CD4-positive, alpha-beta T cell treated with Interleukin-17A for 4 hours (primary cell): ENCODE data around the gene SP100.
A peak's percentile ranks its signal among the peaks of the same experiment; 100 is the strongest.
"Not testable (repeated sequence)": the region's sequence is repeated elsewhere in the genome, so short reads cannot be mapped to it uniquely, and the experiment has no call there.

Experiments used
- DNase-seq: peaks from one replicate; pipeline ENCODE4 v3.0.0-alpha.2; 2020; ENCODE audit warnings: mixed read lengths

Gene SP100

DNA sequence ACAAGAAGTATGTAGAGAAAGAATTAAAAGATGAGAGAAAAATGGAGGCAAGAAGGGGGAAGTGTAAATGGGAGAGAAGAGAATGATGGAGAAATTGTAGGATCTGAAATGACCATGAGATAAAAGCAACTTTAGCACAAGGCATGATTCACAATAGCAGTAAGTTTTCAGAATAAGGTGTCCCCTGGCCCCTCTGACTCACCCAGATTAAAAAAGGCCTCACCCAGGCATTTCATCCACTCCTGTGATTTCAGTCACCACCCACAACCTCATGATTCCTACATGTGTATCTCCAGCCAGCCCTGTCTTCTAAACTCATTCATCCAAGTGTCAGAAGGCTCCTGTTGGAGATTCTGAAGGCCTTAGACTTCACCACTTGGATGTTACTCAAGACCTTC is 56.6 kb downstream of the SP100 start:
- DNase-seq: peak; percentile 49

DNA sequence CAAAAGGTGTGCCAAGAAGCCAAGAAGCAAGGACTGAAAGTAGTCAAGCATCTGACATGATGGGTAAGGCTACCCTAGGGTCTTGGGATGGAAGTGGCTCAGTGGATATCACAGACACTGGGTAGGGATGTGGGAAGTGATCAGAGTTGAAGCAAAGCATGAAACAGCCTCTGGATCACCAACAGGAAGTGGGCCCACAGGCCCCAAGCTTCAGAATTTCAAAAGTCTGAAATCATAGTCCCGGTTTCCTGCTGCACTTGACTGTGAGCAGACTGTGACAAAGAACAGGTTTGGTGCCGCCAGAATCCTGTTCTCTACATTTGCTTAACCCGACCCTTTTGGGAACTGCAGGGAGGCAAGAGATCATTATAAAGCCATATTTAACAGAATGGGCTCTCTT is 57.4 kb downstream of the SP100 start:
- DNase-seq: peak; percentile 54

DNA sequence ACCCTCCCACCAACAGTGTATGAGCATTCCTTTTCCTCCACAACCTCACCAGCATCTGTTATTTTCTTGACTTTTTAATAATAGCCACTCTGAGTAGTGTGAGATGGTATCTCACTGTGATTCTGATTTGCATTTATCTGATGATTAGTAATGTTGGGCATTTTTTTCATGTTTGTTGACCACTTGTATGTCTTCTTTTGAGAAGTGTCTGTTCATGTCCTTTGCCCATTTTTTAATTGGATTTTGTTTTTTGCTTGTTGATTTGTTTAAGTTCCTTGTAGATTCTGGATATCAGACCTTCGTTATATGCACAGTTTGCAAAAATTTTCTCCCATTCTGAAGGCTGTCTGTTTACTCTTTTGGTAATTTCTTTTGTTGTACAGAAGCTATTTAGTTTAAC is 59.1 kb downstream of the SP100 start:
- DNase-seq: no peak

DNA sequence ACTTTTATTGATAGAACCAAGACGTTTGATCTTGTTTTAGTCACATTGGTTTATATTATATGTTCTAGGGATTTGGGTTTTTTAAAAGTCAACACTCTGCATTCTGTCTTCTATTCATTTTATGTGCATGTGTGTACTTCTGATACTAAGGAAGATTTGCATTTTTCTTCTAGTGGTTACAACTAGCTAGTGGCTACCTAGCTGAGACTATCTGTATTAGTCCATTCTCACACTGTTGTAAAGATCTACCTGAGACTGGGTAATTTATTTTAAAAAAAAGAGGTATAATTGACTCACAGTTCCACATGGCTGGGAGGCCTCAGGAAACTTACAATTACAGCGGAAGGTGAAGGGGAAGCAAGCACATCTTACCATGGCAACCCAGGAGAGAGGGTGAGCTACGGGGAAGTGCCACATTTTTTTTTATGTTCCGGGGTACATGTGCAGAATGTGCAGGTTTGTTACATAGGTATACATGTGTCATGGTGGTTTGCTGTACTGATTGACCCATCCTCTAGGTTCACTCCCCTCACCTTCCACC is 69.9 kb downstream of the SP100 start:
- no peak for DNase-seq

DNA sequence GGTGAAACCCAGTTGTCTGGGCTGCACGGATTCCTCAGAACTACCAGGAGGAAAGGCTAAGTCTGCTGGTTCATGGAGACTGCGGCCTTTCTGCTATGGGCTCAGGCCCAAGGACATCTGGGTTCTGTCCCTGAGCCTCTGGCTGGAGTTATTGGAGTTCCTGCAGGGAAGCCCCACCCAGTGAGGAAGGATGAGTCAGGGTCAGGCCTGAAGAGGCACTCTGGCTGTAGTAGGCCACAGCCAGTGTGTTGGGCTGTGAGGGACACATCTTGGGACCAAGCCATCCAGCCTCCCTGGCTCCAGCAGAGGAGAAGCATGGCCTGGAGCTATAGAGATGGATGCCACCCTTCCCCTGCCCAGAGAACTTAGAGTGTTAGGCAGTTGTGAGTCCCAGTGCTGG is 75.2 kb downstream of the SP100 start:
- DNase-seq: not testable (repeated sequence)

DNA sequence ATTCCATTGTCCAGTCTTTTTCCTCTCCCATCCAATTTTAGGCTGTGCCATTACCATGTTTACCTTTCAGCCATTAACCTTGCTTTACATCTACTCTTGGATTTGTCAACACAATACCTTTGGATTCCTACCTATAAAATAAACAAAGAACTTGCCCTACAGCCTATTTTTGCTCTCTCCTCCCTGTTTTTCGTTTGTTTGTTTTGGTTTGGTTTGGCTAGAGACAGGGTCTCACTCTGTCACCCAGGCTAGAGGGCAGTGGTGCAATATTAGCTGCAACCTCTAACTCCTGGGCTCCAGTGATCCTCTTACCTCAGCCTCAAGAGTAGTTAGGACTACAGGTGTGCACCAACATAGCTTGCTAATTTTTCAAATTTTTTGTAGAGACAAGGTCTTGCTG is 76.1 kb downstream of the SP100 start:
- no peak for DNase-seq

DNA sequence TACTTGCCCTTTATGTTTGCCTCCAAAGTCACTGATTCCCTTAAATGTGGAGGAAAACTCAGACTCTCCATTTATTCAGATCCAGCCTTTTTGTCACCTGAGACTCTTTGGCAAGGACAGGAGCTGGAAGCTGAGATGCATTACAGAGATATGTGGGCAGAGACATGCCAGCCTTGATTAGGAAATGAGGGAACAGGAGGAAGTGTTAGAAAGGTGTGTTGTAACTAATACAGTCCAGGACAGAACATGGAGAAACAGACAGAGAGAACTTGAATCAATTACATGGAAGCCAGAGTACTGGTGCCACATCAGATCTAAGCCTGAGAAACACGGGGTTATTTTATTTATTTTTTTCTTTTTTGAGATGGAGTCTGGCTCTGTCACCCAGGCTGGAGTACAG is 79.0 kb downstream of the SP100 start:
- DNase-seq: no peak

DNA sequence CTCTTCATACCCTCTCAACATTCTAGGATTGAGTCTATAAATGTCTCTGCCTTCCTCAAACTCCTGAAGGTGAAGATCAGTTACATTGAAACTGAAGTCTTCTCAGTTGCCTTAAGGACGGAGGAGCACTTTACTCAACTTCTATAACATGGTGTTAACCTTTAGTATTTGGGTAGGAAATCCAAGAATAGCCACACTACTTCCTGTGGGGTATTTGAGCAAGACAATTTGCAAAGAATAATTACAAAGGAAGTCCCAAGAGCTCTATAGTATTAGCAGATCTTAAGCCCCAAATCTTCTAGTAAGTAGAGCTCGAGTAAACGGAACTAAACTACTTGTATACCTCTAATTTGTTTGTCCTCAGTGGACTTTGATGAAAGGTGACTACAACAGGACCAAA is 80.9 kb downstream of the SP100 start:
- DNase-seq: no peak

DNA sequence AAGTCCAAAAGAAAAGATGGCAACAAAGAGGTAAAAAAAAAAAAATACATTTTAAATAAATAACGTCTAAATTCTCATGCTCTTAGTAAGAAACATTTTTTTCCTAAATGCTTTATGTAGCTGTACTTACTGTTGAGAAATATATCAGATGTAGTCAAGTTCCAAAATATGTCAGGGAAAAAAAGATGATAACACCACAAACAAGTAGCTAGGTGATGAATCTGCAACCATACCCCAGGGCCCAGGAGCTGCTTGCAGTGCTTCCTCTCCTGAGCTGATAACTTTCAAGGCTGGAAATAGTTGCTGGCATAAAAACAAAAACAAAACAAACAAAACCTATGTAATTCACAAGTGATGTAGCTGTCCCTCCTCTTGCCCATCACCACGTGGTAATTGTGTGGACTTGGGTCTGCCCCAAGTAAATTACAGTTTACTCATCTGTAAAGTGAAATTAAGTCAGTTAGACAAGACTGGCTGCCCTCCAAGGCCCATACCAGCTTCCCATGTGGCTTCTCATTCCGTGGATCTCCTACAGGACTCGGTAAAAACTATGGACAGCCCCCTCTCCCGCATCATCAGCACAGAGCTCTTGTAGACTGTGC is 82.6 kb downstream of the SP100 start:
- DNase-seq: no peak

DNA sequence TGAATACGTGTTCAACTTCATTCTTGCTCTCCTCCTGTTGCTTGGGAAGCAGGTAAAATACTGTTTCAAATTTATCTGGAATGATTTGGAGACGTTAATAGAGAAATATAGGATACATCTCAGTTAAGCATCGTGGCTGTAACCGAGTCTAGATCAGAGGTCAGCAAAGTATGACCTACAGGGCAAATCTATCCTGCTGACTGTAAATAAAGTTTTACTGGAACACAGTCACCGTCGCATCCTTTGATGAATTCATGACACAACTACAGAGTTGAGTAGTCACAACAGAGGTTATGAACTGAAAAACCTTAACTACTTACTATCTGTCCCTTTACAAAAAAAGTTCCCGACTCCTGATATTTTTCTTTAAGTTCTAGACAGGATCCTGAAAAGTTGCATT is 86.6 kb downstream of the SP100 start:
- DNase-seq: no peak

DNA sequence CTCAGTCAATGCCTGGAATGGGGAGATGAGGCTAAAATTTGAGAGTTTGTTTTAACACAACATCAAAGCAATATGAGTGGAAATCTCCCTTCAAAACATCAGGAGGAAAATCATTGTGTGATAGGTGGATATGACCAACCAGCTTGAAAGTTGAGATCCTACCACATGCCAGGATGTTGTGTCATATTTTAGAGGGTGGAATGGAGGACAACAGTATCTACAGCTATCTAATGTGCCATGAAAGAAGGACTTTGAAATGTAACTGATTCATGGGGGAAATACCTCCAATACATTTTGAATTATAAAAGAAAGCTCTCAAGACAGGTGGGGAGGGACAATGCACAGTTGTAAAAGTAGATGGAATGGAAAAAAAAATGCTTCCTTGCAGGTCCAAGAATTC is 87.8 kb downstream of the SP100 start:
- DNase-seq: no peak

DNA sequence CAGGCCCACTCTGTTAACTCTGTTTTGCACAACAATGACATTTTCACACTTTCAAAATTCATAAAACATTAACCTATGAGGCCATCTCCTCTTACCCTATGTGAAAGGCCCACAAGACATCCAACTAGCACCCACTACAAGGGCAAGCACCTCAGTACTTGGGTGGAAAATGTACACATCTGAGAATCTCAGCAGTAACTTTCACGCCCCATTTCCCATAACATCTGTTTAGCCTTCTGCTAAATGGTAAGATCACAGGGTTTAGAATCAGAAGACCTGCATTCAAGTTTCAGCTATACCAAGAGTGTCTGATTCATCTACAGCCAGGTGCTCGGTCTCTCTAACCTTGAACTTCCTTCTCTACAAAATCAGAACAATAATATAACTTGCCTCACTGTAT is 89.2 kb downstream of the SP100 start:
- no peak for DNase-seq

DNA sequence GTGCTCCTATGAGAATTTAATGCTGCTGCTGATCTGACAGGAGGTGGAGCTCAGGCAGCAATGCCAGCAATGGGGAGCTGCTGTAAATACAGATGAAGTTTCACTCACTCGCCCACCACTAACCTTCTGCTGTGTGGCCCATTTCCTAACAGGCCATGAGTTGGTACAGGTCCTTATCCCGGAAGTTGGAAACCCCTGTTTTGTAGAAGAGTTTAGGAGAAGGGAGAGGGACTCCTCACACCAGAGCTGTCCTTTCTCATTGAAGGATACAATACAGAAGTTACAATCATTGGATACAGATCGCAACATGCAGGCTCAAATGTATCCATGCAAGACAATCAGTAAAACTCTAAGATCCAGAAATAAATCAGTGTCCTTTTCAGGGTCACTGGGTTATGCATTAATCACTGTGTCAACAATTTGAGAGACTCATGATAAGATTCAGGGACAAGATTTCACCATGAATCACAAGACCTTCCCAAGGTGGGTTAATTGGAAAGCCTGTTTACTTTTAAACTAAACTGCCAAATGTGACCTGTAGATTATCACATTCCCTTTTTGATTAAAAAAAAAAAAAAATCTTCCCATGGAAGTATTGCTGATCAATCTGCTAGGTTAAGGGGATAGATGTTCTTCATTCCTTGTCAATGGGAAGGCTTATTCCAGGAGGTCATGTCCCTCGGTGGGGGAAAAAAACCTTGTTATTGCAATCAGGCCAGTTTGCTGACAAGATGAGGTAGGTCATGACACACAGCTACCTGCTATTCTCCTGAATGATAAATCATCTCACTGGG is 97.2 kb downstream of the SP100 start:
- no peak for DNase-seq

DNA sequence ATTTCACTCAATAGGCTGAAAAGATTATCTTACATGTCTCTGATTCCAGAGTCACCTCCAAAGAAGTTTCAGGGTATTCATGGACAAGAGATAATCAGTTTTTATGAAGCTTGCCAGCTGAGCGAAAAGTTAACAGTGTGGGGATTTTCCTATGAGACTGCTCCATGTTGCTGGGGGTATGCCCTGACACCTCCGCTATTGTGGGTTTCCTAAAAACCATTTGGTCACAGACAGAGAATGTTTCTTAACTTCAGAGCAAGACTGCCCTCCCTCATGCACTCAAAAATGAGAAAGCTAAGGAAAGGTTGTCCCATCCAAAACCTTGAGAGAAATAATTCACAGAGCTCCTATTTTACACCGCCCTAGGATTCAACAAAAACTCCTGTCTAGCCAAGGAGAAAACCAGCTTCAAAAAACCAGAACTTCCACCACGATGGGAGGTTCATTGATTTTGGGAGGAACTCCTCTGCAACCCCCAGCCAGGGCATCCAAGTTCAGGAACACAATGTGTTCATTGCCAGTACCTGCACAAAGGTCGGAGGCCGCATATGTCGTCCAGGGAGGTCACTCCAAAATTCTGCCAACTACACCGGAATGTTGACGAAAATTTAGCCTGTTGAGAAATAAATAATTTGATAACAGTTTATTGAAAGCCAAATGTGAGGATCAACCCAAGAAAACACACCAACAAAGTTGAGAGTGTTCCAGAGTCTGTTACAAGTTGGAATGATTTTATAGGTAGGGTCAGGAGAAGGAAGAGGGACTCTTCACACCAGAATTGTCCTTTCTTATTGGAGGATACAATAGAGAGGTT is 104.3 kb downstream of the SP100 start:
- no peak for DNase-seq

DNA sequence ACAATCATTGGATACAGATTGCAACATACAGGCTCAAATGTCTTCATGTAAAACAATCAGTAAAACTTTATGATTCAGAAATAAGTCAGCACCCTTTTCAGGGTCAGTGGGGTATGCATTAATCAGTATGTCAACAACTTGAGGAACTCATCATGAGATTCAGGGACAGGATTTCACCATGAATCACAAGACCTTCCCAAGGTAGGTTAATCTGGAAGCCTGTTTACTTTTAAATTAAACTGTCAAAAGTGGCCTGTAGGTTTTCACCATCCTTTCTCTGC is 104.8 kb downstream of the SP100 start:
- DNase-seq: no peak

DNA sequence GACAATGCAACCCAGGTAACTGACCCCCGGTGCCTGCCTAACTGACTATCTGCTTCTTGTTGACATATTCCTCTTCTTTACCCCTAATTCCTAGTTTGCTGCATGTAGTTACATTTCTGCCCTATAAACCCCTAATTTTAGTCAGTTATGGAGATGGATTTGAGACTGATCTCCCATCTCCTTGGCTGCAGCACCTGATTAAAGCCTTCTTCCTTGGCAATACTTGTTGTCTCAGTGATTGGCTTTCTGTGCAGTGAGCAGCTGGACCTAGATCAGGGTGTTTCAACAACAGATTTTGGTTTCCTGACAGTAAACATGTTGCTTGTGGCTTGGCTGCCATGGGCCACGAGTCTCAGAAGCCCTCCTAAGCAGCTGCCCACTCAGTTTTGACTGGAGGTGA is 105.4 kb downstream of the SP100 start:
- DNase-seq: no peak

DNA sequence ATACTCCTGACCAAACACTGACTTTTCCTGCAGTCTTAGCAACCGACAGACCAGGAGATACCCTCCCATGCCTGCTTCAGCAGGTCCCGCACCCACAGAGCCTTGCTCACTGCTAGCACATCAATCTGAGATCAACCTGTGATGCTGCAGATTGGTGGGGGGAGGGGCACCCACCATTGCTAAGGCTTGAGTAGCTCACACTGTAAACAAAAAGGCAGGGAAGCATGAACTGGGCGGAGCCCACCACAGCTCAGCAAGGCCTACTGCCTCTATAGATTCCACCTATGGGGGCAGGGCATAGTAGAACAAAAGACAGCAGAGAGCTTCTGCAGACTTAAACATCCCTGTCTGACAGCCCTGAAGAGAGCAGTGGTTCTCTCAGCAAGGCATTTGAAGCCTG is 109.7 kb downstream of the SP100 start:
- DNase-seq: peak; percentile 13

DNA sequence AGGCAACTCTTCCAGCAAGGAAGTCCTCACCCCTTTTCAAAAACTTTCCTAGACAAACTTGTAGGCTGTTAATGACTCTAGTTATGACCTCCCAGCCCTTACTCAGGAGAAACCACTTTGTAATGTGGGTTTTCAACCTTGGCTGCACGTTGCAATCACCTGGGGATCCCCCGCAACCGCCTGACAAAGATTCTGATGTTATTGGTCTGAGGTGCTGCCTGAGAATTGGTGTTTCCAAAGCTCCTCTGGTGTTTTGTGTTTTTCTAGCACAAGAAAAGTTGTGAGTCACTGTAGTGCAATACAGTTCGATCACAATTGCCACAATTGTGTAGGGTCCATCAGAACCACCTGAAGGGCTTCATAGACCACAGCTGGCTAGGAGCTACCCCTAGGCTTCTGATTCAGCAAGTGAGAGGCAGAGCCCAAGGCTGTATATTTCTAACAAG is 121.6 kb downstream of the SP100 start:
- no peak for DNase-seq

DNA sequence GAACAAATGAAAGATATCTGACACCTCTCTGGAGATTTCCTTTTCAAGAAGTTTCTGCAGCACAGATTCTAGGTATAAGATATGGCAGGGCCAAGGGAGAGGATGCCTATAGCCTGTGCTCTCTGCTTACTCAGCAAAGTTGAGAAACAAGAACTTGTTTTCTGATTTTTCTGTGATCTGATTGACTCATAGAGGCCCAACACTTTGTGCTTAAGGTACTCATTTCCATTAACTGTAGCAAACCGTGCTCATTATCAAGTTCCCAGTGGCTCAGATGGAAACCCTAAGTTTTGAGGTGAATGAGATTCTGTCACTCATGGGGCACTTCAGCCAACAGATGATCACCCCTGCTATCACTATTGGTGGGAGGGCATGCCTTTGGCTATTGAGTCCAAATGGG is 124.3 kb downstream of the SP100 start:
- DNase-seq: no peak

DNA sequence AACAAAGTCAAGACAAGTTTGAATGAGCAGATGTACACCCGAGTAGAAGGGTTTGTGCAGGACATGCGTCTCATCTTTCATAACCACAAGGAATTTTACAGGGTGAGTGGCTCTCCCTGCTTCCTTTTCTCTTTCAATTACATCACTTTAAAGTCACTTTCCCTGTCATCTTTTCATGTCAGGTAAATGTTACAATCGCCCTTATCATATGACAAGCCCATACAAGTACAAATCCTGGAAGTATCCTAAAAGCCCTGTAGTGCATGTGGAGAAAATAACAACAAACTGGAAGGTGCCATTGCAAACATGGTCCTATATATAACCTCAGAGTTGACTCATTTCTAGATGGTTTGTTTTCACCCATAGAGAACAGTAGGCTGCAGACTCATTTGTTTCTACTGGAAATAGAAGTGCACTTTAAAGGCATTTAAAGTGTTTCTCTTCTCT is 126.0 kb downstream of the SP100 start:
- no peak for DNase-seq

DNA sequence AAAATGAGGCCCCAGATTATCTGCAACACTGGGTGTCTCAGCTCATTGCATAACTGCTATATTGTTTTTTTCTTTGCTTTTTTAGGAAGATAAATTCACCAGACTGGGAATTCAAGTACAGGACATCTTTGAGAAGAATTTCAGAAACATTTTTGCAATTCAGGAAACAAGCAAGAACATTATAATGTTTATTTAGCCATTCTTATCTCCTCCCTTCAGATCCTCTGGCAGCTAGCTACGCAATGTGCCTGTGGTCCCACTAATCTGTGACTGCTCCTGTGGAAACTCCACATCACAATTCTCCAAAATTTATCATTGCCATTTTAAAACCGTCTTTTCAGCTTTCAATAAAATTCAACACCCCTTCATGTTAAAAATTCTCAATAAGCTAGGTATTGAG is 126.8 kb downstream of the SP100 start:
- DNase-seq: no peak

DNA sequence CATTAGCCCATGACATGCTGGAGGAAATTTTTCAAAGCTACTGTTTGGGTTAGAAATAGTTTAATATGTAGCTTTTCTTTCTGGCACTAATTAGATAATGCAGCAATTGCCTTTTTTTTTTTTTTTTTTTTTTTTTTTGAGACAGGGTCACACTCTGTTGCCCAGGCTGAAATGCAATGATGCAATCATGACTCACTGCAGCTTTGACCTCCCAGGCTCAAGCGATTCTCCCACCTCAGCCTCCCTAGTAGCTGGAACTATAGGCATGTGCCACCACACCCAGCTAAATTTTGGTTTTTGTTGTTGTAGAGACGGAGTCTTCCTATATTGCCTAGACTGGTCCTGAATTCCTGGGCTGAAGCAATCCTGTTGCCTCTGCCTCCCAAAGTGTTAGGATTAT is 136.2 kb downstream of the SP100 start:
- DNase-seq: no peak

DNA sequence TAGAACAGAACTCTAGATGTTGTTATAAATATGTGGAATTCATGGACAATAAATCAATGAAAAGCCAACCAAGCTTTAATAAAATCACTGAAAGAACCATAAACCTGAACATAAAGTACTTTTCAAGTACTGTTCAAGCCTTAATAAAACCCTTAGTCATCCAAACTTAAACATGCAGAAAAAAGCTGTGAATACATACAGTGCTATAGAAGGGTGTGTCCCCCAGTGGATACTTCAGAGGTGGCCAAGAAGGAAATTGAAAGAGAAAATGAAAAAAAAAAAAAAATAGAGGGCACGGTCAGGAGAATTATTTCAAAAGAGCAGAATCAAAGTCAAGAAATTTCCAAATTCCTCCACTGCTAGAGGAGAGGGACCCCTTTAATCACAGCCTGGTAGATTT is 141.1 kb downstream of the SP100 start:
- DNase-seq: no peak
